Stimulated activated CD8-positive, alpha-beta memory T cell treated with anti-CD3 and anti-CD28 coated beads, Interleukin-2, amount 100 ng/mL, for 1 hour (primary cell): ENCODE data around the gene GTF2IRD1.
"Not testable (repeated sequence)": the region's sequence is repeated elsewhere in the genome, so short reads cannot be mapped to it uniquely, and the experiment has no call there.

ENCODE experiments used
- DNase-seq, 2 donors: peaks; one replicate each; pipeline ENCODE4 v3.0.0-alpha.2; 2020; ENCODE audit warnings: low read depth in 2 of 2

GTF2IRD1 gene

GRCh38 chr7:74489997-74490945 is 36.6 kb downstream of the GTF2IRD1 start:
- no peak for DNase-seq

DNA sequence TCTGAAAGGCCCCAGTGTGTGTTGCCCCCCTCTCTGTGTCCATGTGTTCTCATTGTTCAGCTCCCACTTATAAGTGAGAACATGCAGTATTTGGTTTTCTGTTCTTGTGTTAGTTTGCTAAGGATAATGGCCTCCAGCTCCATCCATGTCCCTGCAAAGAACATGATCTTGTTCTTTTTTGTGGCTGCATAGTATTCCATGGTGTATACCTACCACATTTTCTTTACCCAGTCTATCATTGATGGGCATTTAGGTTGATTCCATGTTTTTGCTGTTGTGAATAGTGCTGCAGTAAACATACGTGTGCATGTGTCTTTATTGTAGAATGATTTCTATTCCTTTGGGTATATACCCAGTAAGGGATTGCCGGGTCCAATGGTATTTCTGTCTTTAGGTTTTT is 37.8 kb downstream of the GTF2IRD1 start:
- not testable (repeated sequence) for DNase-seq

- no peak for DNase-seq
These were observed 39.6 kb downstream of the GTF2IRD1 start for GRCh38 chr7:74493295-74493694.

DNA sequence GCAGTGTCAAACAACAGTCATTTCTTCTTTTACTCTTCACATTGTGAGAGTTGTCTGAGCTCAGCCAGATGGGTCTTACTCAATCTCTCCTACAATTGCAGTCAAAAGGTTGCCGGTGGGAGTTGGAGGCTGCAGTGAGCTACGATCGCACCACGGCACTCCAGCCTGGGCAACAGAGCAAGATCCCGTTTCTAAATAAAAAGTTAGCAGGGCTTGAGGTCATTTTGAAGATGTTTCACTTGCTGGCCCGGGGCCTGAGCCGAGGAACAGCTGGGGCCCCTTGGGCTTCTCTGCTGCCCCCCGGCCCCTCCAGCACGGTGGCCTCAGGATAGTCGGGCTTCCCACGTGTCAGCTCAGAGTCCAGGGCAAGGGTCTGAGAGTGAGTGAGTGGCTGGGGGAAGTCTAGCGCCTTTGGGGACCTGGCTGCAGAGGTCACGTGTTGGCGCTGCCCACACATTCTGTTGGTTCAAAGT is 40.4 kb downstream of the GTF2IRD1 start:
- no peak for DNase-seq

DNA sequence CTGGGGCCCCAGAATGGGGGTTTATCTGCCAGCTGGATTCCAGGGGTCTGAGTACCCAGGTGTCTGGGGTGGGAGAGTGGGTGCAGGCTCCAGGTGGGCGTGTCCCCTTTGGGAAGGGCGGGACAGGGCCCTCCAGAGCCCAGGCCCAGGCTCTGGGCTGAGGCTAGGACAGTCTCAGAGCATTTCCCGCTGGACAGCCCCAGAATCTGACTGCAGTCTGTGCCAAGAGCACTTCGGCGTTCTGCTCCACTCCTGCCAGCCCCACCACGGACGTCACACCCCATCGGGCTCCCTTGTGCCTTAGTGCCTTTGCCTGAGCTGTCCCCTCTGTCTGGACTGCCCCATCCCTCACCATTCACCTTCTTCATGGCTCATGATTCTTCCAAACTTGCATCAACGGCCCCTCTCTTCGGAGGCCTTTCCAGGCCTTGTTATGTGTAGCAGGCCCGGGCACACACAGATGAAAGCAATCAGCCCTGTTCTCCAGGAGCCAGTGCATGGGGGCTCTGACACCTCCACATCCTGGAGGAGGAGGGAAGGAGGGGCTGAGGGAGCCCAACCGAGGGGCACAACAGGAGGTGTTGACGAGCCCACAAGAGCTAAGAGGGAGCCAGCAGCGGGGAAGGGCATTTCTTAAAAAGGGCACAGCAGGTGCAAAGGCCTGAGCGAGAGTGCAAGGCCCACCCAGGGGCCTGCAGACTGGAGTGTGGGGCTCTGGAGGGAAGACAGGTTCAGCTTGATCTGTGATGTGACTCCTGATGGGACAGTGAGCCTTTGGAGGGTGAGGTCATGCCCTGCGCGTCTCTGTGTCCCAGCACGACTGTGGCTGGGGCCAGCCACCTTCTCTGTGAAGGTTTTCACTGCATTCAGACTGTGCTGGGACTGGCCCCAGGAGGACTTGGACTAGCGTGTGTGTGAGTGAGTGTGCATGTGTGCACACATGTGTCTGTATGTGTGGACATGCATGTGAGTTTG is 41.7 kb downstream of the GTF2IRD1 start:
- no peak for DNase-seq

DNA sequence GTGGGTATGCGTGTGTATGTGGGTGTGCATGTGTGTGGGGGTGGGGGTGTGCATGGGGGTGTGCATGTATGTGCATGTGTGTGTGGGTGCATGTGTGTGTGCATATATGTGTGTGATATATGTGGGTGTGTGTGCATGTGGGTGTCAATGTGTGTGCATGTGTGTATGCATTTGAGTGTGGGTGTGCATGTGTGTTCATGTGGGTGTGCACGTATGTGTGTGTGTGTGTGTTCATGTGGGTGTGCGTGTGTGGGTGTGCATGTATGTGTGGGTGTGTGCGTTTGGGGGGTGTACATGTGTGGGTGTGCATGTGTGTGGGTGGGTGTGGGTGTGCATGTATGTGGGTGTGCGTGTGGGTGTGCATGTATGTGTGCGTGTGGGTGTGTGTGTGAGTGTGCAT is 42.6 kb downstream of the GTF2IRD1 start:
- DNase-seq, result no peak

DNA sequence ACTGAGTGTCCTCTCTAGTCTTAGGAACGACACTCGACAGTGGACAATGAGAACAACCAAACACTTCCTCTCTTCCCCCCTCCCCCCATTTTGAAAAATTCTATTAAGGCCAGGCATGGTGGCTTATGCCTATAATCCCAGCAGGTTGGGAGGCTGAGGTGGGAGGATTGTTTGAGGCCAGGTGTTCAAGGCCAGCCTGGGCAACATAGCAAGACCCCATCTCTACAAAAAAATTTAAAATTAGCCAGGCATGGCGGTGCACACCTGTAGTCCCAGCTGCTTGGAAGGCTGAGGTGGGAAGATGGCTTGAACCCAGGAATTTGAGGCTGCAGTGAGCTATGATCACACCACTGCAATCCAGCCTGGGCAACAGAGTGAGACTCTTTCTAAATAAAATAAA is 43.1 kb downstream of the GTF2IRD1 start:
- DNase-seq, result not testable (repeated sequence)

- DNase-seq, result no peak
These were observed 44.6 kb downstream of the GTF2IRD1 start for GRCh38 chr7:74498354-74498753.

- DNase-seq, result no peak
These were observed 45.5 kb downstream of the GTF2IRD1 start for GRCh38 chr7:74498996-74499834.

- DNase-seq, result no peak
These were observed 46.2 kb downstream of the GTF2IRD1 start for GRCh38 chr7:74499835-74500388.

- no peak for DNase-seq
These were observed 47.6 kb downstream of the GTF2IRD1 start for GRCh38 chr7:74501298-74501697.

- DNase-seq, result no peak
These were observed 48.6 kb downstream of the GTF2IRD1 start for GRCh38 chr7:74502216-74502891.

- no peak for DNase-seq
These were observed 49.4 kb downstream of the GTF2IRD1 start for GRCh38 chr7:74503061-74503460.

DNA sequence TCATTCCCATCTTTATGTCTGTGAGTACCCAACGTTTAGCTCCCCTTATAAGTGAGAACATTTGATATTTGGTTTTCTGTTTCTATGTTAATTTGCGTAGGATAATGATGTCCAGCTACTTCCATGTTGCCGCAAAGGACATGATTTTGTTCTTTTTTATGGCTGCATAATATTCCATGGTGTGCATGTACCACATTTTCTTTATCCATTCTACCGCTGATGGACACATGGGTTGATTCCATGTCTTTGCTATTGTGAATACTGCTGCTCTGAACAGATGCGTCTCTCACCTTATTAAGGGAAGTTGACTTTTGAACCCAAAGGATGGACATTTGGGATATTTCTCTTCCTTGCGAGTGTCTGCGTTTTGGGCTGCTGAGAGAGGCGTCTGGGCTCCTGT is 50.2 kb downstream of the GTF2IRD1 start:
- no peak for DNase-seq

GRCh38 chr7:74505471-74506324 is 52.0 kb downstream of the GTF2IRD1 start:
- no peak for DNase-seq

DNA sequence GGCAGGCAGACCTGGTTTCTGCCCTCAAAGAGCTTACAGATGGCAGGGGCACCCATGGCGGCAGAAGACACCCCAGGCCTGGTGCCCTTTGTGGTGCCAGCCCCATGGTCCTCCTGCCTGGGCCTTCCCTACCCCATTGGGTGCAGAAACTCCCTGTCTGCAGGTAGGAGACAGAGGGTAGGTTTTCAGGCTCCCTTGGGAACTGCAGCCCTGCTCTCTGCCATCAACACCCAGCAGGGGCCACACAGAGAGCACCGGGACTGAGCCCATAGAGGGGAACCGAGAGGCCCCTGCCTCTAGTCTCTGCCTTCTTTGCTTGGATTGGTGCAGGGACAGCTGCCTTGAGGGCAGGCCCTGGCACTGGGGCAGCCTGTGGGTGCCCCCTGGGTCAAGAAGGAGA is 52.6 kb downstream of the GTF2IRD1 start:
- DNase-seq, result no peak

DNA sequence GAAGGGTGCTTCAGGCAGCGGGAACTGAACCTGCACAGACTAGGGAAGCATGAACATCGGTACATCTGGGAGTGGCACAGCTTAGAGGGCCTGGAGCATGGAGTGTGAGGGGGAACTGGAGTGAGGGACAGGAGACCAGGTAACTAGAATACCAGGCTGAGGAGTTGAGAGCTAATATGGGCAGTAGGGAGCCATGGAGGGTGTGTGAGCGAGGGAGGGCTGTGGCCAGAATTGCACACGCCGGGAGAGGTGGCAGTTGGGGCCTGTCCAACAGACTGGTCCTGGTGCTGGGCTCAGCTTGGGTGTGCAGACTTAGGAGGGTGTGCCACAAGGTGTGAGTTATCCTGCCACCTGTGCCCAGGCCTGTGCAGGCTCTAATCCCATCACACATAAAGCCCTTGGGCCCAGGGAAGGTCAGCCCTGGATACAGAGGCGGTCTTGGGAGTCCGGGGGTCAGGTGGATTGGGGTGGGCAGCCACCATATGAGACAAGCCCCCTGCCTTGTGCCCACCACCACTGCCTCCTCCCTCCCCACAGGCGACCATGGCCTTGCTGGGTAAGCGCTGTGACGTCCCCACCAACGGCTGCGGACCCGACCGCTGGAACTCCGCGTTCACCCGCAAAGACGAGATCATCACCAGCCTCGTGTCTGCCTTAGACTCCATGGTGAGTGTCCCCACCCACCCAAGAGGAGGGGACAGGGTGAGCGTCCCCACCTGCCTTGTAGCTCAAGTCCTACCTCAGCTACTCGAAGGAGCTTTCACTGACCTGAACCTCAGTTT is 54.0 kb downstream of the GTF2IRD1 start:
- DNase-seq, result no peak

GRCh38 chr7:74509453-74509852 is 55.7 kb downstream of the GTF2IRD1 start:
- not testable (repeated sequence) for DNase-seq

- no peak for DNase-seq
These were observed 57.6 kb downstream of the GTF2IRD1 start for GRCh38 chr7:74511345-74511744.
